Breast epithelium (tissue), 4 donors: Measurements from ENCODE around the gene ANKRD36C. TPM values are rescaled to one million over a fixed set of nuclear protein-coding genes. Genes with fewer than 3 reads are reported as not detected.
"Not testable (repeated sequence)": the region's sequence is repeated elsewhere in the genome, so short reads cannot be mapped to it uniquely, and the experiment has no call there.

Experiments
- DNase-seq, 2 donors: peaks; one replicate each; pipeline ENCODE4 v3.0.0-alpha.2; 2019; ENCODE audit warnings: low spot score in 2 of 2
- H3K27ac ChIP-seq, 2 donors: fragments of 200-600 bp; sonication (generic) in 1 of 2; one replicate each; pipeline ENCODE4 v1.5.1; 2016 to 2019; ENCODE audit warnings: mild to moderate bottlenecking in 1 of 2
- H3K27me3 ChIP-seq, 2 donors: fragments of 200-600 bp; sonication (generic) in 1 of 2; one replicate each; pipeline versions ENCODE4 v1.5.1 to v1.6.0; 2017 to 2019; ENCODE audit warnings: control low read depth in 1 of 2, mild to moderate bottlenecking in 1 of 2
- H3K36me3 ChIP-seq: fragments of 200-600 bp; one replicate; pipeline ENCODE4 v1.5.1; 2019
- H3K4me1 ChIP-seq, 2 donors: fragments of 200-600 bp; sonication (generic); one replicate each; pipeline ENCODE4 v1.5.1; 2016 to 2019; ENCODE audit warnings: control low read depth in 1 of 2
- H3K4me3 ChIP-seq, 3 donors: fragments of 200-600 bp; sonication (generic); 1 replicate in 2 of 3; 2 replicates in 1 of 3; pipeline ENCODE4 v1.5.1; 2016 to 2019; ENCODE audit warnings: mild to moderate bottlenecking in 3 of 3, moderate library complexity in 2 of 3
- H3K9me3 ChIP-seq, 2 donors: fragments of 200-600 bp; sonication (generic) in 1 of 2; one replicate each; pipeline ENCODE4 v1.5.1; 2016 to 2019; ENCODE audit warnings: control low read depth in 1 of 2
- CTCF ChIP-seq, 3 donors: fragments of 450-650 bp; IDR thresholded peaks; one replicate each; pipeline ENCODE4 v1.5.1; 2016 to 2017; ENCODE audit warnings: antibody characterized with exemption in 3 of 3, mild to moderate bottlenecking in 3 of 3, moderate library complexity in 3 of 3
- POLR2A ChIP-seq: fragments of 450-650 bp; IDR thresholded peaks from one replicate; pipeline ENCODE4 v1.6.1; 2016; ENCODE audit warnings: antibody characterized with exemption, mild to moderate bottlenecking, moderate library complexity
- POLR2AphosphoS5 ChIP-seq, 3 donors: sonication (generic); formaldehyde crosslinking; IDR thresholded peaks; one replicate each; pipeline ENCODE4 v1.6.1; 2017; ENCODE audit warnings: antibody characterized with exemption in 3 of 3
- intact Hi-C: fragments of 100-400 bp; cut with DNase I; formaldehyde crosslinking; loops from one replicate; pipeline ENCODE4 v1.15.1; 2023; ENCODE audit warnings: low total_unique reads
- total RNA-seq, 3 donors: library from RNA; depleted of rRNA; stranded (reverse); fragments of >200 nt; gene quantifications; one replicate each; pipeline ENCODE4 v1.1.0, GENCODE V29; 2016

ANKRD36C gene
- 100 to 1,000 TPM in 1 of 3 donors, 10 to 100 TPM in 2; 54.7 to 407 (median 81.3) TPM for total RNA-seq

- H3K9me3 ChIP-seq, H3K4me1 ChIP-seq, H3K36me3 ChIP-seq, DNase-seq, intact Hi-C loops, H3K27me3 ChIP-seq: not testable (repeated sequence)
- Histone ChIP-seq H3K27ac (peak within 1 kb of the TSS; percentile 87 to 93), H3K4me3 (peak within 1 kb of the TSS; percentile 49 to 87 (median 72))
- TF ChIP-seq POLR2AphosphoS5 (IDR thresholded peaks at IDR 0.05), result peak in 2 of 3 donors; percentile 22 to 49
Observed at GRCh38 chr2:95991351-95992094, at the start of gene ANKRD36C. Gene ANKRD36C, minus strand, starts transcription at chr2:95991824. Its CDS starts 116 bp downstream, at chr2:95991708.

- H3K27ac ChIP-seq, H3K27me3 ChIP-seq, H3K36me3 ChIP-seq, DNase-seq, intact Hi-C loops, H3K9me3 ChIP-seq, H3K4me3 ChIP-seq, H3K4me1 ChIP-seq: not testable (repeated sequence)
Observed at GRCh38 chr2:96035554-96035953, 43.9 kb upstream of the ANKRD36C start.

GRCh38 chr2:96034792-96035191, 43.2 kb upstream of the ANKRD36C start, which contains the start of gene GPAT2:
Gene GPAT2, minus strand, starts transcription at chr2:96034916. Its CDS starts 2,557 bp downstream, at chr2:96032359.
- H3K4me3 ChIP-seq, H3K27ac ChIP-seq, H3K9me3 ChIP-seq, H3K27me3 ChIP-seq, intact Hi-C loops, H3K36me3 ChIP-seq, H3K4me1 ChIP-seq, DNase-seq: not testable (repeated sequence)

GRCh38 chr2:96033997-96034396, 42.4 kb upstream of the ANKRD36C start:
- intact Hi-C loops, H3K4me1 ChIP-seq, H3K27ac ChIP-seq, H3K27me3 ChIP-seq, H3K9me3 ChIP-seq, DNase-seq, H3K36me3 ChIP-seq, H3K4me3 ChIP-seq: not testable (repeated sequence)

GRCh38 chr2:96027725-96028325, 36.2 kb upstream of the ANKRD36C start:
- not testable (repeated sequence) for DNase-seq, H3K4me1 ChIP-seq, H3K27ac ChIP-seq, H3K27me3 ChIP-seq, H3K36me3 ChIP-seq, H3K9me3 ChIP-seq, H3K4me3 ChIP-seq
- intact Hi-C loops, result loop anchor here (10.0 kb wide), 1 partner anchor 87 kb away; the partner anchor contains the start of gene ADRA2B

- not testable (repeated sequence) for H3K27me3 ChIP-seq, H3K4me3 ChIP-seq, H3K36me3 ChIP-seq, H3K4me1 ChIP-seq, H3K9me3 ChIP-seq, H3K27ac ChIP-seq, DNase-seq
- intact Hi-C loops, result loop anchor here (10.0 kb wide), 1 partner anchor 89 kb away; the partner anchor contains the start of gene ADRA2B
Observed at GRCh38 chr2:96025755-96026154, 34.1 kb upstream of the ANKRD36C start.

GRCh38 chr2:96025194-96025492, 33.5 kb upstream of the ANKRD36C start:
- DNase-seq, result no peak
- no peak overlapping the region for H3K4me3 ChIP-seq
- H3K36me3 ChIP-seq, result no peaks in the 10 kb centered on the region
- H3K27ac ChIP-seq, result no peak overlapping the region
- intact Hi-C loops, result loop anchor here (10.0 kb wide), 1 partner anchor 90 kb away; the partner anchor contains the start of gene ADRA2B
- H3K9me3 ChIP-seq, result no peaks in the 10 kb centered on the region
- H3K4me1 ChIP-seq, result no peaks in the 10 kb centered on the region
- no peaks in the 10 kb centered on the region for H3K27me3 ChIP-seq
- TF ChIP-seq CTCF (IDR thresholded peaks at IDR 0.05), result no peak
- TF ChIP-seq POLR2AphosphoS5 (IDR thresholded peaks at IDR 0.05), result no peak
- no peak for TF ChIP-seq POLR2A

GRCh38 chr2:96024336-96025193, 32.9 kb upstream of the ANKRD36C start:
- H3K36me3 ChIP-seq, result no peaks in the 10 kb centered on the region
- no peaks in the 10 kb centered on the region for H3K9me3 ChIP-seq
- peak in 1 of 2 donors; percentile 46 for DNase-seq
- no peaks in the 10 kb centered on the region for H3K4me1 ChIP-seq
- H3K27ac ChIP-seq, result no peak overlapping the region
- no peaks in the 10 kb centered on the region for H3K27me3 ChIP-seq
- no peak for TF ChIP-seq POLR2AphosphoS5 (IDR thresholded peaks at IDR 0.05)
- TF ChIP-seq CTCF (IDR thresholded peaks at IDR 0.05), result no peak
- no peak for TF ChIP-seq POLR2A
- no peak overlapping the region for H3K4me3 ChIP-seq
- intact Hi-C loops, result loop anchor here (10.0 kb wide), 1 partner anchor 90 kb away; the partner anchor contains the start of gene ADRA2B

GRCh38 chr2:96023701-96024100, 32.1 kb upstream of the ANKRD36C start:
- intact Hi-C loops, result loop anchor here (10.0 kb wide), 1 partner anchor 91 kb away; the partner anchor contains the start of gene ADRA2B
- H3K4me1 ChIP-seq, DNase-seq, H3K9me3 ChIP-seq, H3K36me3 ChIP-seq, H3K4me3 ChIP-seq, H3K27me3 ChIP-seq, H3K27ac ChIP-seq: not testable (repeated sequence)
